SW480 (cell line): ENCODE results near the gene NECTIN4.
"Not testable (repeated sequence)": the region's sequence is repeated elsewhere in the genome, so short reads cannot be mapped to it uniquely, and the experiment has no call there.

ENCODE experiments used
- DNase-seq: peaks from one replicate; pipeline ENCODE4 v3.0.0-alpha.2; 2016; ENCODE audit warnings: low spot score

NECTIN4 gene

DNA sequence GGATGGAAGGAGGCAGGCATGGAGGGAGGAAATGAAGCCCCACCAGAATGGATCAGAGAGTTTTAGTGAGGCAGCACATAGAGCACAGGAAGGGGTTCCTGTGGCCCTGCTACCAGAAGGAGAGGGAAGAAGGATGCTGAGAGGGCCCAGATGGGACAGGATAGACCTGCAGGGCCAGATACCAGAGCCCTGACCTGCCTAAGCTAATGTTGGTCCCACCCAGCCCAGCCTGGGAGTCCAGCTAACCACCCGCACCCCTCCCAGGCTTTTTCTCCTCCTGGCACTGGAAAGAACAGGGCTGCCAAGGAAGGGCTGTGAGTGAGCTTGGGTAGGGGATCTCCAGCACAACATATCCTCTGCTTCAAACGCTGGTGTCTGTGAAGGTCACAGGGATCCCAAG lies 6.9 kb downstream of the NECTIN4 start:
- DNase-seq: no peak

DNA sequence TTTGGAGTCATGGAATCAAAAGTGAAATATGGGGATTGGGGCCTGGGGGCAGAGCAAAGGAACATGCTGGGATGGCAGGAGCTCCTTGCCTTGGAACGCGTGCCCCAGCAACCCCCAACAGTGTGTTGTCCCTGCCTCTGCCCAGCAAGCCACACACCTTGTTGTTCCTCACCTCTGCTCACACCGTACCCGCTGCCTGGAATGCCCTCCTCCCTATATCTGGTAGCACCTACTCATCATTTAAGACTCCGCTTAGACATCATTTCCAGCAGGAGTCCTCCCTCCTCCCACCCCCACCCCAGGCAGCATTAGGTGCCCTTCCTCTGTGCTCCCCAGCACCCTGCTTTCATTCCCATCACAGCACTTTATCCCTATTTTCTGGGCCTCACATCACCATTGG lies 7.8 kb downstream of the NECTIN4 start:
- no peak for DNase-seq

DNA sequence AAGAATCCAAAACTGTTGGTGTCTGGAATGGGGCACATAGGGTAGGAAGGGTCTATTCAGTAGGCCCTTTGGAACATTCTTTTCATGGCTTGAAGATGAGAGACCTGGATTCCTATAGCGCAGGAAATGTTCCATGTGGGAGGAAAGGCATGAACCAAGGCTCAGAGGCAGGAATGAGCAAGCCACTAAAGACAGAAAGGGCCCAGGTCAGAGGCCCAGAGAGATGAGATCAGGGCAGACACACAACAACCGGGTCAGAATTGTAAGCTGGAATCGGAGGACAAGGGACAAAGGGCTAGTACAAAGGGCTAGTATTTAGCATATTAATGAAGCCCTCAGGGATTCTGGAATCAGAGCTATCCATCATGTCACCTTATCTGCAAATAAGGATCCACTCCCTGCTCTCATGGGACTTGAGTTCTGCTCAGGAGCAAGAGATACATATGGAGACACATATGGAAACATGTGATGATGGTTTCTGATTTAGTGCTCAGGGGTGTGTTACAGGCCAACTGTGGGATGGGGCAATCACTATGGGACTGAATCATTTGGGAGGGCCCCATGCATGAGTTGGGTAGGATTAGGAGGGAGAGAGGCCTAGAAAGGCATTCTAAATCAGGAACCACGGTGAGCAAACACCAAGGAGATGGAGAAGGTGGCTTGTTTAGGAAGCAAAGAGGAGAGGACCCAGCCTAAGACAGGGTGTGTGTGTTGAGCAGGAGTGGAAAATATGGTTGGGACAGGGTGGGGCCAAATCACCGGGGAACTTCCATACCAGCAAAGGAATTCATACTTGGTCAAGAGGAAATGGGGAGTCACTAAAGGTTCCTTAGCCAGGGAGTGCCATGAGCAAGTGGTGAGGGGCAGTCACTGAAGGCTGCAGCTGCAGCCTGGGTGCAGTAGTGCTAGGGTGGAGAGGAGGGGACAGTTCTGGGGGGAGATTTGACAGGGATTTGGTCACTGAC lies 8.6 kb downstream of the NECTIN4 start:
- DNase-seq: no peak

DNA sequence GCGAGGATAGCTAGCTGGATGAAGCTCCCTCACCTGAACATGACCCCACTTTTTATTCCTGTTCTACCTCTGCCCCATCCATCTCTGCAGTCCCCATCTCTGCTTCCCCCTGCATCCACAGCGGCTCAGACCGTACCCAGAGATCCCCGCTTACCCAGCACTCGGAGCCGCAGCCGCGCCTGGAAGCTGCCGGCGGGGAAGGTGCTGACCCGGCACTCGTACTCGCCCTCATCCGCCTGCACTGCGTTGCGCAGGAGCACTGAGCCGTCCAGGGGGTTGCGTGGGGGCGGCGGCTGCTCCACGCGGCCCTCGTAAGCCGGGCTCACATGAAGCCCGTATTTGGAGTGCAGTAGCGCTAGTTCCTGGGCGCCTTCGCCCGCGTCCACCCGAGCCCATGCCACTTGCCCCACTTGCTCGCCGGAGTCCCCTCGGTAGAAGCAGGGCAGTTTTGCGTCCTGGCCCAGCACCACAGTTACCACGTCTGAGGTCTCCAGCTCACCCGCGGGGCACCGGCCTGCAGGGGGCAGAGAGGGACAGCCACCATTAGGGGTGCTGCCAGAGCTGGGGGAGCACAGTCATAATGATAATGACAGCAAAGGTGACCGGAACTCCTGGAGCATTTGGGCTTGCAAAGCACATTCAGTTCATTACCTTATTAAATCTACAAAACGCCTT lies 9.8 kb downstream of the NECTIN4 start:
- no peak for DNase-seq

DNA sequence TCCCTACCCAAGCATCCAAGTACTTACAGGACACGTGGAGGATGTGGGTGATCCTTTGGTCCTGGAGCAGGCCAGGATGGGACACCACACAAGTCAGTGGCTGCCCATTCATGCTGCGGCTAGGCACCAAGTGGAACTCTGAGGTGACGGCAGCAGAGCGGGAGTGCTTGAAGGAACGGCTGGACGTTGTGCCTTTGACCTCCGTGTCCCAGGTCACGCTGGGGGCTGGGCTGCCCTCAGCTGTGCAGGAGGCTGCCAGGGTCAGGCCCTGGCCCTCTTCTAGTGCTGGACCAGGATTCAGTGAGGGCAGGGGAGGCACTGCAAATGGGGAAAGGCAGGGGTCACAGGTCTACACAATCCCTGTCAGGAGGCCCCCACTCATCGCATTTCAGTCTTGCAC lies 11.9 kb downstream of the NECTIN4 start:
- no peak for DNase-seq

DNA sequence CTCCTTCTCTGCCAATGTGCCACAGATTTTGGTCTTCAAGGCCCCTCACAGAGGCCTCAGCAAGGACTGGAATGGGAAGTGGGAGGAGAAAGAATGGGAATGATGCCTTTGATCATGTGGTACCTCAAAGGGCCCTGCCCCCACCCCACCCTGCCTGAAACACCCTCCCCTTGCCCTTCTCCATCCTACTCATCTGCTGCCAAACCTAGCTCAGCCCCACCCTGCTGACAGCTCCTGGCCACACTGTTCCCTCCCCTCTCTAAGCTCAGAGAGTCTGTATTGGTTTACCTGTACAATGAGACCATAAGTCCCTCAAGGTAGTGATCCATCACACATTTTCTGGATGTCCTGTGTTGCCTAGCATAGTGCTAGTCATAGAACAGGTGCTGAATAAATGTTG lies 12.9 kb downstream of the NECTIN4 start:
- peak; percentile 82 for DNase-seq

DNA sequence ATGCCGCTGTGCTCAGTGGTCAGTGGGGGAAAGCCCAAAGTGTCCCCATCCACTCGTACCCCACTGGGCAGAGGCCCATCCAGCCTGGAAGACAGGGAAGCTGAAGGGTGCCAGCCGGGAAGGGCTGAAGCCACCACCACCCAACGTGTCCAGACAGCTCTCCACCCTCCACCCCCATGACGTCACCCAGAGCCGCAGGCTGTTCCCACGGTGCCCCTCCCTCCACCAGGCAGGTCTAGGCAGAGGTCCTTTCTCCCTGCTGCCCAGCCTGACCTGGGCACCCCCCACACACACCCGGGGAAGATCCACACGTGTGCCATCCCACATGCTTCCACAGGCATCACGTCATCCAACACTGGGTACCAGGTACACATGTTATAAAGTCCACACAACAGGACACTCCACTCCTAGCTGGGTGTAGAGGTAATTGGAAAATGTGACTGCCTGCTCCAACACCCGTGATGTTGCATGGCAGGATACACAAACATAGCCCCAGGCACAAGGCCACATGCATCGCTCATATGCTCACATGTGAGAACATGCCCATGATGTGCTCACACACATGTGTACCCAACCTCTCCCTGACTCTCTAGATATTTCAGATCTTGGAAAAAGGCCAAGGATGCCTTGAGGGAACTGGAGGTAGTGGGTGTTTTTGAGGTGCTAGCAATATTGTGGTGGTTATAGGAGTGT lies 14.5 kb downstream of the NECTIN4 start:
- DNase-seq: peak; percentile 54

DNA sequence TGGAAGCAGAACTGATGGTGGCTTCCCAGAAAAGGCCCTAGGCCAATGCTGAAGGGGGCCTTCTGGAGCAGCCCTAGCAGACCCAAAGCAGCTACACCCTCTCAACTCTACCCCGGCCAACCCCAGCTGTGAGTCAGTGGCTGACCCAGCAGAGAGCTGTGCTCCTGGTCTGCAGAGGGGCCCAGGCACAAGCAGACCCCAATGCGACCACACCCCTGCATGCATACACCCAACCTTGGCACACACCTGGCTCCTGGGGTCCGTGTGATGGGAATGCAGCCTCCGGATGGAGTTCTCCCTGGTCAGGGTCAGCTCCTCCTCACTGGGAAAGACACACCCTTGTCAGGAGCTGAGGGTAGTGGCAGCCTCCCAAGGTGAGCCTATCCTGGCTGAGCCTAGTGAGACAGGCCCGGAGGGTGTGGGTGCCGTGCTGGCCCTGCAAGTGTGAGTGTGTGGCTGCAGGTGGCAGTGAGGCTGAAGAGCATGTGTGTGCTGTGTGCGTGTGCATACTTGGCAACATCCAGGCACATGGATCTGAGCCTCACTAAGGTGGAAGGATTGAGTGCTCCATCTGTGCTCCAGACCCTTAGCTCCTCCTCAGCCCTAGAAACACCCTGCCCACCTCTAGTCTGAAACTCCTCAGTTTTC lies 15.8 kb downstream of the NECTIN4 start:
- DNase-seq: peak; percentile 62

DNA sequence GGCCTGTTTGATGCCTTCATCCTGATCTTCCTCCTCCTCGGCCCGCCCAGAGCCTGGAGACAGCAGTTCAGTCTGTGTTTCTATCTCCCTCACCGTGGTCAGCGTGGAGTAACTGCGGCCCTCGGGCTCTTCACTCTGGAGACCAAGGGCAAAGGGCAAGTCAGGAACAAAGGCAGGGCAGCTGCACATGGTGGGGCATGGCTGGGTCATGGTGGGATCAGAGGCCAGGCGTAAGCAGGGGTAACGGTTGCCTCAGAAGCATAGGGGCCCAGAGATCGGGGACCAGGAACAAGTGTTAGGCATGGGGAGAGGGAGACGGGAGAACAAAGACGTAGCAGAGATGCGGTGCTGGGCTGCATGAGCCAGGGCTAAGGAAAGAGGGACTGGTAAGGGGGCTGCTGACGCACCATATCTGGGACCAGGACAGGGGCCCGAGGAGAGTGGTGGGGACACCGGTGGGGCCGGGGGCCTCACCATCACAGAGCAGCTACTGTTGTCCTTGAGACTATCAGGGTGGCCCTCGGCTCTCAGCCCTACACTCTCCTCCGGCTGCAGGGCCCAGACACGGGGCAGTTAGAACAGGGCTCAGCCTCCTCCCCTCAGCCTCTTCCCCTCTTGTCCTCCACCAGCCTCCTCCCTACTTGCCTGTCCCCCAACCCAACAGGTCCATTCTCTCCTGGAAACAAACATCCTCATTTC lies 16.5 kb downstream of the NECTIN4 start:
- DNase-seq: no peak

DNA sequence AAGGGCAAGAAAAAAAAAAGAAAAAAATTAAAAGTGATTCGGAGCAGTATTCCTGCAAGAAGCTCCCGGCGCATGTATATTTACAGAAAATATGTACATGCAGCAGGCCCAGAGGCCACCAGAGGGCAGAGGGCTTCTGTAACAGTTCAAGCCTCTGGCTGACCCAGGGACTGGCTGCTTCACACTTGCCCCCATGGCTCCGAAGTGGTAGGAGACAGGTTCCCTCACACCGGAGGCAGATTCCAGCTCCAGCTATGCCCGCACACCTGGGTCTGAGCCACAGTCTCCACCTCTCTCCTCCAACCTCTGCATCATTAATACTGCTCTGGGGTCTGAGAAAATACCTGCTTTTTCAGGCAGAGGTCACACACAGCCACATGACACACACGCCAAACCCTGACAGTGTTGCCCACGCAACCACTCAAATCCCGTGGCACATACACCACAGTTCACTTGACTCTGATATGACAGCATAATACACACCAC lies 17.4 kb downstream of the NECTIN4 start:
- peak; percentile 53 for DNase-seq

DNA sequence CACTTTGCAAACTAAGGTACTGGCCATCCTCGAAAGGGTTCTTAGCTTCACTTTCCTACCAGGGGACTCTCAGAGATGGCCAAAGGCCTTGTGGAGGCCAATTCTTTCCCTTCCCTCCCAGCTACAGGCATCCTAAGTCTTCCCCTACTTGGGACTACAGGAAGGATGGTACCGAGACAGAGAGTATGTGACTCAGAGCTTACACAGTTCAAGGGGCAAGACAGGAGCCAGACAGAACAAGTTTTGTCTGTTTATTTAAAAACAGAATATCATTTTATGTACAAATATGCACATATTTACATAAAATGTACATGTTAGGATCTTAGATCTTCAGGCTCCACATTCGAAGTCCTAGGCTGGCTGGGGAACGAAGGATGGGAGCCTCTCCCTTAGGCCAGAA lies 18.6 kb downstream of the NECTIN4 start:
- no peak for DNase-seq

DNA sequence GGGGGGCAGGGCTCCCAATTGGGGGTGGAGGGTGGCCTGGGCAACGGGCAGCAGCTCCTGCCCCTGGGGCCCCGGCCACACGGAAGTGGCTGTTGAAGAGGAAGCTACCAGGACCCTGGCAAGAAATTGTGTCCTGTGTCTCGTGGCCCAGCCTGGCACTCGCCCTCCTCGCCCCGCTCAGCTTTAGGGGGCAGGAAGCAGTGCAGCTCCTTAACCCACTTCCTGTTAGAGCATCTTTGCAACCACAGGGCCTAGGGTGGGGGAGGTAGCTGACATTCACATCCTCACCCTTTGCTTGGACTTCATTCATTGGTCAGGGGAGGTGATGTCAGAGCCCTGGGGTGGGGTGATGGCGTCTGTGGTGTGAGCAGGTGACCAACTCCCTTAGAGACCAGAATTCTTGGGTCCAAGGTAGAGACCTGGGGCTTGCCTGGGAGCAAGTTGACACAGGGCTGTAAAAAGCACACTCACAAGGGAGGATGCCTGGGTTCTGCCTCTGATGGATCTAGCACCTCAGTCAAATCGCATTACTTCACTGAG lies 19.6 kb downstream of the NECTIN4 start, which contains the start of gene ARHGAP30:
ARHGAP30 (minus strand) TSS at position 161 of the 540 bp plus-strand sequence. CDS start 267 bp downstream, outside the sequence.
- no peak for DNase-seq

DNA sequence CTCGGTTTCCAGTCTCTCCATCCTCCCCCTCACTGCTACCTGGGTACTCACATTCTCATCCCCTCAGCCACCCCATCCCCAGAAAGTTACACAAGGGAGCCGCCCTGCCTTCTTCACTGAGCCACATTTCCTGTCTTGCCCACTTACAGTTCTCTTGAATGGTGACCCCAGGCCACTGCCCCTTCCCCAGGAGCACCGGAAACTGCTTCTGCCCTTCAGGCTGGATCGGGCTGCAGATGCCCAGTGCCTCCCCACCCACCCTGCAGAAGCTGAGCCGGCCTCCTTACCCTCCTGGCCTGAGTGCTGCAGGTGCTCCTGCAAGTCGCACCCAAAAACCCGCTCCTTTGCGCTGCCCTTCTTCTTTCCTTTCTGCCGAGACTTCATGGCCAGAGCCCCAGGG lies 20.1 kb downstream of the NECTIN4 start:
- no peak for DNase-seq

DNA sequence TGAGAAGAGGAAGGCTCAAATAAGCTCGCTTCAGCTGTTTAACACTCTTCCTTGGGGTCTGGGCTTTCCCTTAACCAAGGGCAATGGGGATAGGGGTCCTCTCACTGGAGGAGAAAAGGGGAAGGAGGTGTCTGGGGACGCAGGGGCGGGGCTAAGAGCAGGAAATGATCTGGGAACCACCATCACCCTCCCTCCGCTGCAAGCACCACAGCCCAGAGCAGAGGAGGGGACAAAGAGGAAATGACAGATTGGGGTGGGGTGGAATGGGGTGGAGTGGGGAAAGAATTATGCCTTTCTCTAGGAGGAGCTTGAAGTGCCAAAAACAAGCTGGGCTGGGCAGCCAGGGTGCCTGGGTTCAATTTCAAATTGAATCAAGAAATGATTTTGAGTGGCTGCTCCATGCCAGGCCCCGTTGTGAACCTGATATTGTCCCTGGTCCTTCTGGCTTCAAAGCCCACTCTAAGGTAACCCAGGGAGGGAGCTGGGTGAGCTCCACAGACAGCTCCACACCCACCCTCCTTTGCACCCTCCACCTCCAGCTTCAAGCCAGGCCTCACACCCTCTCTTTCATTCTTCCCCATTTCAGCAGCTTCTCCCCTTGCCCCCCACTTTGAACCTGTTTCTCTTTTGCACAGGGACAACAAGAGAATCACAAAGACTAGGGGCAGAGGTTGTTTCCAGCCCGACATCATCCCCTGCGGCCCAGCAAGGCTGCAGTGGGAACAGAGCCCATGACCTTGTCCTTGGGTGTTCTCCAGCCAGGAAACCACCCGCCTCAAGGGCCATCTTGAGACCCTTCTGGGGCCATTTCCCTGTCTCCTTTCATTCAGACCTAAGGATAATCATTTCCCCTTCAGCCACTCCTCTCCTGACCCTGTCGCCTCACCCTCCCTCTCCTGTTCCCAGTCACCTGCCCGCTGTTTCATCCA lies 20.8 kb downstream of the NECTIN4 start:
- no peak for DNase-seq

DNA sequence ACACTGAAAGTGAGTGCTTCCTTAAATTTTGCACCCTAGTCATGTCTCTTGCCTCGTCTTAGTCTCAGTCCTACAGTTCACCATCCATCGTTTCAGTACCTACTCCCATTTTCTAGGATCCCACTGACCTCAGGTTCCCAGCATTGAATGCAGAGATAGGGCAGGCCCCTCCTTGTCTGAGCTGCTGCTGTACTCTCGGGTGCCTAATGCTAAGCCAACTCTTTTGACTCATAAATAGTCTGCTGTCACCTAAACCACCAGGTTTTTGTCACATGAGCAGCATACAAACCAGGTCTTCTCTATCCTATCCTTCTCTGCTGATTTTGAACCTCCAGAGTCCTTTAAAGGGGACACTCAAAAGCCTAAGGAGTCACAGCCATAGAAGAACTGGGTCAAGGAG lies 22.7 kb downstream of the NECTIN4 start:
- no peak for DNase-seq

DNA sequence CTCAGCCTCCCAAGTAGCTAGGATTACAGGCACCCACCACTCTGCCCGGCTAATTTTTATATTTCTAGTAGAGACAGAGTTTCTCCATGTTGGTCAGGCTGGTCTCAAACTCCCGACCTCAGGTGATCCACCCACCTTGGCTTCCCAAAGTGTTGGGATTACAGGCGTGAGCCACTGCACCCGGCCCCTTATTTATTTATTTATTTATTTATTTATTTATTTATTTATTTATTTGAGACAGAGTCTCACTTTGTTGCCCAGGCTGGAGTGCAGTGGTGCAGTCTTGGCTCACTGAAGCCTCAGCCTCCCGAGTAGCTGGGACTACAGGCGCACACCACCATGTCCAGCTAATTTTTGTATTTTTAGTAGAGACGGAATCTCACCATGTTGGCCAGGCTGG lies 23.7 kb downstream of the NECTIN4 start:
- DNase-seq: not testable (repeated sequence)

DNA sequence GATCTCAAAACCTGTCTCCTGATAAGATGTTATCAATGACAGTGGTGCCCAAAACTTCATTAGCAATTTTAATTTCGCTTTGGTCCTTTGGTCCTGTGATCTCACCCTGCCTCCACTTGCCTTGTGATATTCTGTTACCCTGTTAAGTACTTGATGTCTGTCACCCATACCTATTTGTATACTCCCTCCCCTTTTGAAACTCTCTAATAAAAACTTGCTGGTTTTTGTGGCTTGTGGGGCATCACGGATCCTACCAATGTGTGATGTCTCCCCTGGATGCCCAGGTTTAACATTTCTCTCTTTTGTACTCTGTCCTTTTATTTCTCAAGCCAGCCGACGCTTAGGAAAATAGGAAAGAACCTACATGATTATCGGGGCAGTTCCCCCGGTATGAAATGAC lies 25.4 kb downstream of the NECTIN4 start:
- DNase-seq: not testable (repeated sequence)

DNA sequence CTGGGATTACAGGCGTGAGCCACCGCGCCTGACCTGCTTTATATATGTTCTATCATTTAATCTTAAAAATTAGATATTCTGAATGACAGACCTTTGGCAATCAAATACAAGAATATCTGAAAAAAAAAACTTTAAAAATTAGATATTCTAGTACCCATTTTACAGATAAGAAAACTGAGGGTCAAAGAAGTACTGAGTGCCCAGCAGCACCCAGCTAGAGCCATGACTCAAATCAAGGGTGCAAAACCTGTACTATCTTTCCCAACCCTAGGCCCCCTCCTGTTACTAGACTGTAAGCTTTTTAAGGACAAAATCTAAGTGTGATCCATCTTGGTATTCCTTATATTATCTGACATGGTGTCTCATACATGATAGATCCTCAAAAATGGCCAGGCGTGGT lies 27.9 kb downstream of the NECTIN4 start:
- DNase-seq: no peak

DNA sequence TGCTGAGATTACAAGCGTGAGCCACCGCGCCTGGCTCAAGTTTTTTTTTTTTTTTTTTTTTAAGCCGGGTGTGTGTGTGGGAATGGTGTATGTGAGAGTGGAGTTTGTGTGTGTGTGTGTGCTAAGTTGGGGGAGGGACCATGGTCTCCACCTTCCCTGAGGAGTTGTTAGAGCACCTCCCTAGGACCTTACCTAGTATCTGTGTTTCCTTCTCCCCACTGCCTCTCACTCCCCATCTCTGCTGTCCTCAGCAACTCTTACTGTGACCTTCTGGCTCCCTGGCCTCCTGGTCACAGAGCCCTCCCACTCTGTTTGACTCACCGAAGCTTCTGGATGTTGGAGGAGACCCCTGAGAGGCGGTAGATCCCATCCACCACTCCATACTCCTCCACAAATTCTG lies 30.1 kb downstream of the NECTIN4 start:
- no peak for DNase-seq

DNA sequence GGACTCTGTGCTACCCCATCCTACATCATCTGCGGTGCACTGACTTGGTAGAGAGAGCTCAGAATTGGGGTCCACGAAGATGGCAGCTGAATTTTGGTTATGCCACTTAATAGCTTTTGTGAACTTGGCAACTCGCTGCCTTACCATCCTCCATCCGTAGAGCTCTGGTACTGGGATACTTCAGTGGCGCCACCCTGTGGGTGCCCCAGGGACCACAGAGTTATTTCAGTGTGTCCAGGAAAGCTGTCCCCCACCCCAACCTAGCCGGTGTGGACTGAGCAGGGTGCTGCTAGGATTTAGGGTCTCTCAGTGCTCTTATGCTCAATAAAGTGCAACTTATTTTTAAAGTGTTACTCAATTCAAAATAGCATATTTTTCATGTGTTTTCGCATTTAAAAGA lies 34.6 kb downstream of the NECTIN4 start:
- no peak for DNase-seq
